Activated T-cell treated with anti-CD3 and anti-CD28 coated beads, Interleukin-2, amount 50 U/mL, for 24 hours (primary cell): ENCODE data around the gene COL5A1.

Experiments
- DNase-seq: peaks from one replicate; pipeline ENCODE4 v3.0.0-alpha.2; 2020
- H3K27ac Mint-ChIP-seq: 2 replicates; pipeline ENCODE4 v1.8.0; 2020; ENCODE audit warnings: mild to moderate bottlenecking, mixed read lengths
- H3K27me3 Mint-ChIP-seq: 2 replicates; pipeline ENCODE4 v1.8.0; 2020; ENCODE audit warnings: mixed read lengths
- H3K36me3 Mint-ChIP-seq: 2 replicates; pipeline ENCODE4 v1.8.0; 2020; ENCODE audit warnings: low read depth, mixed read lengths
- H3K4me1 Mint-ChIP-seq: 2 replicates; pipeline ENCODE4 v1.8.0; 2020; ENCODE audit warnings: low read depth, mixed read lengths
- H3K4me3 Mint-ChIP-seq: 2 replicates; pipeline ENCODE4 v1.8.0; 2020; ENCODE audit warnings: mild to moderate bottlenecking, moderate library complexity, mixed read lengths
- H3K9me3 Mint-ChIP-seq: 2 replicates; pipeline ENCODE4 v1.8.0; 2020; ENCODE audit warnings: mixed read lengths

The COL5A1 gene

GRCh38 chr9:134641173-134641989, at the start of gene COL5A1:
Gene COL5A1, plus strand, starts transcription at chr9:134641803. Its CDS starts 385 bp downstream, at chr9:134642188.
- H3K36me3 Mint-ChIP-seq: no peaks in the 10 kb centered on the region
- H3K9me3 Mint-ChIP-seq: no peaks in the 10 kb centered on the region
- H3K4me1 Mint-ChIP-seq: peaks cover 2% of the 10 kb centered on the region
- peak within 1 kb of the TSS; percentile 53 for H3K4me3 Mint-ChIP-seq
- peak; percentile 65 for DNase-seq
- H3K27ac Mint-ChIP-seq: no peak within 1 kb of the TSS
- H3K27me3 Mint-ChIP-seq: peaks cover 38% of the 10 kb centered on the region

- no peak for DNase-seq
- Mint-ChIP-seq H3K4me1 (no peaks in the 10 kb centered on the region), H3K36me3 (no peaks in the 10 kb centered on the region), H3K27me3 (peaks cover 15% of the 10 kb centered on the region), H3K9me3 (no peaks in the 10 kb centered on the region), H3K27ac (no peak overlapping the region), H3K4me3 (no peak overlapping the region)
These were observed 49.4 kb upstream of the COL5A1 start for GRCh38 chr9:134592018-134592818.

- no peaks in the 10 kb centered on the region for H3K9me3 Mint-ChIP-seq
- H3K27ac Mint-ChIP-seq: no peak overlapping the region
- H3K4me1 Mint-ChIP-seq: no peaks in the 10 kb centered on the region
- no peaks in the 10 kb centered on the region for H3K36me3 Mint-ChIP-seq
- H3K4me3 Mint-ChIP-seq: no peak overlapping the region
- peaks cover 15% of the 10 kb centered on the region for H3K27me3 Mint-ChIP-seq
- DNase-seq: no peak
These were observed 48.8 kb upstream of the COL5A1 start for GRCh38 chr9:134592819-134593200.

DNA sequence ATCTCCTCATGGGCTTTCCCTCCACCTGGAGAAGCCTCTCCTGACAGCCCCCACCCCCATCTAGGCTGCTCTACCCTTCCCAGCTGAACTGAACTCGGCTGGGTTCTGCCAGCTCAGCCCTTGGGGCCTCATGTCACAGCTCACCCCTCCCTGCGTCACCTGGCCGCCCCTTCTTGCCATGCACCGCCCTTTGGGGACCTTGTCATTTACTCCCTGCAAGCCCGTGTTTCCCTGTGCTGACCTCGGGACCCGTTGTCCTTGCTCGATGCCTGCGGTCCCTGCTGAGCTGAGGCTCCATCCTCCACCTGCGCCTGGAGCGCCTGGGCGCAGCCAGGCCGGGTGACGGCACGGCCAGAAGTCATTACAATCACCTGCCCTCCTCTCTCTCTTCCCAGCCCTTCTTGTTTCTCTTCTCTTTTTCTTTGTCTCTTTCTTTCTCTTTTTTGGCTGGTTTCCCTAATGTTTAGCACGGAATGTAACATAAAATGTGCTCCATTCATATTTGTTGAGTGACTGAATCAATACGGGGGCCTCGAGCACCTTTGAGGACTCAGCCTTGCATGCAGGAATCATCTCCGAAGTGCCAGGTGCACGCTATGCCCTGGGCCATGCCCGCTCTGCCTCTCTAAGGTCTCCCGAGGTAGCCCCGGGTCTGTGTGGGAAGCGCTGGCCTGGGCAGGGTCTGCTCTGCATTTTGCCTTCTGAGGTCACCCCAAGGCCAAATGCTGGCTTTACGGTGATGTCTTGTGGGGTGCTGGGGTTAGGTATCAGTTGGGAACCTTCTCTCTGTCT, 48.1 kb upstream of the COL5A1 start:
- DNase-seq: no peak
- H3K36me3 Mint-ChIP-seq: no peaks in the 10 kb centered on the region
- no peaks in the 10 kb centered on the region for H3K9me3 Mint-ChIP-seq
- H3K27ac Mint-ChIP-seq: no peak overlapping the region
- no peak overlapping the region for H3K4me3 Mint-ChIP-seq
- no peaks in the 10 kb centered on the region for H3K4me1 Mint-ChIP-seq
- peaks cover 15% of the 10 kb centered on the region for H3K27me3 Mint-ChIP-seq

GRCh38 chr9:134594078-134594941, 47.3 kb upstream of the COL5A1 start:
- Mint-ChIP-seq H3K27ac (no peak overlapping the region), H3K27me3 (peaks cover 15% of the 10 kb centered on the region), H3K36me3 (no peaks in the 10 kb centered on the region), H3K9me3 (no peaks in the 10 kb centered on the region), H3K4me1 (no peaks in the 10 kb centered on the region), H3K4me3 (no peak overlapping the region)
- DNase-seq: peak; percentile 13

DNA sequence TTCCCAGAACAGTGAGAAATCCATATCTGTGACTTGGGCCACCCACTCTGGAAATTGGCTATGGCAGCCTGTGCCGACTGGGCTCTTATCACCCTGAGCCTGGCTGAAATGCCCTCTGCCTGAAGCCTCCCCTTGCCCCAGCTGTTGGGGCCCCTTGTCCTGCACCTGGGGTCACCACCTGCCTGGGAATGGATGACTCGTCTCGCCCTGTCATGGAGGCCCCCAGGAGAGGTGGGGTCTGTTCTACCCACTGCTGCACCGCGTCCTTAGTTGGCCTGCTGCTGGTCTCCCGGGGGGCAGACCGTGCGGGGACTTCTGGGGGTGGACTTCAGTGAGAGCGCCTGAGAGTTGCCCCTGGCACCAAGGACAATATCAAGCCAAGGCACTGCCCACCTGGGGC, 46.6 kb upstream of the COL5A1 start:
- DNase-seq: peak; percentile 7
- H3K27me3 Mint-ChIP-seq: peaks cover 10% of the 10 kb centered on the region
- H3K4me1 Mint-ChIP-seq: no peaks in the 10 kb centered on the region
- H3K4me3 Mint-ChIP-seq: no peak overlapping the region
- H3K36me3 Mint-ChIP-seq: no peaks in the 10 kb centered on the region
- H3K9me3 Mint-ChIP-seq: no peaks in the 10 kb centered on the region
- H3K27ac Mint-ChIP-seq: no peak overlapping the region

GRCh38 chr9:134597041-134597913, 44.3 kb upstream of the COL5A1 start:
- DNase-seq: peak; percentile 14
- no peaks in the 10 kb centered on the region for H3K4me1 Mint-ChIP-seq
- H3K27me3 Mint-ChIP-seq: peaks cover 9% of the 10 kb centered on the region

DNA sequence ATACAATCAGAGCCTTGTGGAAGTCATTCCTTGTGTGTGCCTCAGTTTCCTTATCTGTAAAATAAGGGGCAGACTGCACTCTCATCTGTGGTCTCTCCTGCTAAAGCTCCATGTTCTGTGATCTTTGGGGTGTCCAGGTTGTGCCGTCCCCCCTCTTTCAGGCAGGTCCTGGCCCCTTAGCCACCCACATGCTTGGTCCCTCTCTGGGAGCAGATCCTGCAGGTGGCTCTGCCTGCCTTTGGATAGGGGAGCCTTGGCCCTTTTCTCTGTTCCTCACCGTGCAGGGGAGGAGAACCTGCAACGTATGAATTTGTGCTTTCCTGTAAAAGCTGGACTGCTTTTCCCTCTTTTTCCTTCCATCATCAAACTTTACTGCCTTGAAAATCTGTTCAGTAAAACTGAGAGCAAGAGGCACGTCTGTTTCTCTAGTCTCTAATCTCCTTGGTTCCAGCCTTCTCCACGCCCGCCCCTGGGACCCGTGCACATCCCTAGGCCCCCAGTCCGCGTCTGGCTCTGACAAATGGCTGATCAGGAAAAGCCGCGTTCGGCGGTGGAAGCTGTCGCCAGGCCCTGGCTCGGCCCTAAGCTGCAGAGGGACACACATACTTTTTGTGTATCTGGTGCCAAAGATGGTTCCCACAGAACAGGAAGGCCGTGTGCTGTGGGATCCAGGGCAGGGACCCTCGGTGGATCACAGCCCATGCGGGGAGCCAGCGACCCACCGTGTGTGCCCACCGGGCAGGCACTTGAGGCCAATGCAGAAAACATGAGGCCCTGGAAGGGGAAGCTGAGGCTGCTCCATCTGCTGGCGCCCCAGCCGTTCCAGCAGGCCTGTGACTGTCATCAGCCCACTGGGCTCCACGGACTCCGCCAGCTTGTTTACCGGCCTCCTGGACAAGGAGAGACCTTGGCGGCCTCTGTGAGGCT, 43.4 kb upstream of the COL5A1 start:
- H3K4me3 Mint-ChIP-seq: no peak overlapping the region

More at GRCh38 chr9:134597041-134597913, 44.3 kb upstream of the COL5A1 start:
- Mint-ChIP-seq H3K36me3 (no peaks in the 10 kb centered on the region), H3K4me3 (no peak overlapping the region), H3K9me3 (no peaks in the 10 kb centered on the region), H3K27ac (no peak overlapping the region)

DNA sequence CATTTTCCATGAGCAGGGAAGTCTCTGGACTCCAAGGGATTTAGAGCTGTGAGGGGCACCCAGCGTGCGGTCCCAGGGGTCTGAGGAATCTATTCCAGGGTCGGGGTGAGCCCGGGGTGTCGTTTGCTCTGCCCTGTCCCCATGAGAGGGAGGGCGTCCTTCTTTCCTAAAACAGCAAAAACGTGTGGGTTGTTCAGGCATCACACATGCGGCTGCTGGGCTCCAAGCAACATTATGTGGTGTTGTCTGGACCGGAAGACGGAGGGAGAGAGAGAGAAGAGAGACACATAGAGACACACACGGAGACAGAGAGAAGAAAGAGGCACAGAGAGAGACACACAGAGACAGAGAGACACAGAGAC, 42.7 kb upstream of the COL5A1 start:
- Mint-ChIP-seq H3K36me3 (no peaks in the 10 kb centered on the region), H3K4me1 (no peaks in the 10 kb centered on the region), H3K27me3 (peaks cover 9% of the 10 kb centered on the region), H3K9me3 (no peaks in the 10 kb centered on the region), H3K27ac (no peak overlapping the region), H3K4me3 (no peak overlapping the region)
- no peak for DNase-seq

More for the DNA sequence above, 43.4 kb upstream of the COL5A1 start:
- Mint-ChIP-seq H3K4me1 (no peaks in the 10 kb centered on the region), H3K9me3 (no peaks in the 10 kb centered on the region), H3K27me3 (peaks cover 9% of the 10 kb centered on the region), H3K36me3 (no peaks in the 10 kb centered on the region), H3K27ac (no peak overlapping the region)
- peak; percentile 15 for DNase-seq

DNA sequence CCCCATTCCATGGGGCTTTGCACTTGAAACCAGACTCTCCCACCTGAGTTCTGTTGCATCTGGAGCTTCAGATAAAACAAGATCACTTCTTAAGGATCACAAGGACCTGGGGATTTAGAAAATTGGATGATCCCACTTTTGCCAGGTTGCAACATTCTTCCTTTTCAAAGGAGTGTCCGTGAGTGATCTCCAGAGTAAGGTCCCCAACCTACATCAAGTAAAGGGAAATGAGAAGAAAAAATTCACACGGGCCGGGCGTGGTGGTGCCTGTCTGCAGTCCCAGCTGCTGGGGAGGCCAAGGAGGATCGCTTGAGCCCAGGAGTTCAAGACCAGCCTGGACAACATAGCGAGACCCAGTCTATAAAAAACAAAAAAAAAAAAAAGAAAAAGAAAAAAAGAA, 41.2 kb upstream of the COL5A1 start:
- Mint-ChIP-seq H3K9me3 (no peaks in the 10 kb centered on the region), H3K36me3 (no peaks in the 10 kb centered on the region), H3K27me3 (peaks cover 9% of the 10 kb centered on the region), H3K27ac (no peak overlapping the region), H3K4me3 (no peak overlapping the region), H3K4me1 (no peaks in the 10 kb centered on the region)
- DNase-seq: no peak

GRCh38 chr9:134600836-134601638, 40.6 kb upstream of the COL5A1 start:
- H3K27ac Mint-ChIP-seq: no peak overlapping the region
- peaks cover 9% of the 10 kb centered on the region for H3K27me3 Mint-ChIP-seq
- H3K36me3 Mint-ChIP-seq: no peaks in the 10 kb centered on the region
- peak; percentile 11 for DNase-seq
- no peak overlapping the region for H3K4me3 Mint-ChIP-seq
- no peaks in the 10 kb centered on the region for H3K4me1 Mint-ChIP-seq
- H3K9me3 Mint-ChIP-seq: no peaks in the 10 kb centered on the region

DNA sequence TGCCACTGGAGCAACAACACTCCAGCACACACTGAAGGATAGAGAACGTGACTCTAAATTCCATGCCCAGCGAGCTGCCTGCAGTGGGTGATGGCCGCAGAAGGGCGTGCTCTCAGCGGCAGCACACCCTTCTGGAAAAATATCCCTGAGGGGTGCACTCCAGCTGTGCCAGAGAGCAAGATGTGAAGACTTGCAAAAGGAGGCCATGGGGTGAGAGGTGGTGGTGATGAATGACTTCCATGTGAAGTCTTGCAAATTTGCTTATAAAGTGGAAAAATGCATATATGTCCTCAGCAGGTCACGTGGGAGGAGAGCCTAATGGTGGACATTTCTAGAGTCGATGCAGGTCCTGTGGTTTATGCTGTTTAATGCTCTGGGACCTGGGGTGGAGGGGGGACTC, 39.8 kb upstream of the COL5A1 start:
- H3K9me3 Mint-ChIP-seq: no peaks in the 10 kb centered on the region
- no peak overlapping the region for H3K27ac Mint-ChIP-seq
- no peaks in the 10 kb centered on the region for H3K4me1 Mint-ChIP-seq
- H3K36me3 Mint-ChIP-seq: no peaks in the 10 kb centered on the region
- DNase-seq: no peak
- H3K4me3 Mint-ChIP-seq: no peak overlapping the region
- H3K27me3 Mint-ChIP-seq: peaks cover 9% of the 10 kb centered on the region
